Ishikawa (cell line): Measurements from ENCODE around the gene MPLKIP.

Experiments
- EP300 ChIP-seq: IDR thresholded peaks from 2 replicates; pipeline ENCODE4 v1.6.1; 2012; ENCODE audit warnings: borderline replicate concordance
- FOXM1 ChIP-seq: IDR thresholded peaks from 2 replicates; pipeline ENCODE4 v1.6.1; 2012; ENCODE audit warnings: low read depth, borderline replicate concordance
- RAD21 ChIP-seq: IDR thresholded peaks from 2 replicates; pipeline ENCODE4 v1.6.1; 2012; ENCODE audit warnings: low read depth
- TAF1 ChIP-seq: IDR thresholded peaks from 2 replicates; pipeline ENCODE4 v1.6.1; 2012; ENCODE audit warnings: low read depth, mild to moderate bottlenecking
- TCF12 ChIP-seq: IDR thresholded peaks from 2 replicates; pipeline ENCODE4 v1.6.1; 2012; ENCODE audit warnings: low read depth
- TEAD4 ChIP-seq: IDR thresholded peaks from 2 replicates; pipeline ENCODE4 v1.6.1; 2012
- YY1 ChIP-seq: IDR thresholded peaks from 2 replicates; pipeline ENCODE4 v1.6.1; 2012; ENCODE audit warnings: low read depth
- ZBTB7A ChIP-seq: IDR thresholded peaks from 2 replicates; pipeline ENCODE4 v1.6.1; 2012; ENCODE audit warnings: low read depth
- TF ChIP-seq, protein P1 (sequence below): IDR thresholded peaks from 2 replicates; pipeline ENCODE4 v1.6.1; 2012
- TF ChIP-seq, protein P2 (sequence below): IDR thresholded peaks from 2 replicates; pipeline ENCODE4 v1.6.1; 2012

GRCh38 chr7:40097728-40098127 is 36.7 kb downstream of the MPLKIP start:
- TF ChIP-seq RAD21 (no peak), TEAD4 (no peak), EP300 (no peak), FOXM1 (no peak), ZBTB7A (no peak), YY1 (no peak), TCF12 (no peak), TAF1 (no peak)
- TF ChIP-seq, protein P1, sequence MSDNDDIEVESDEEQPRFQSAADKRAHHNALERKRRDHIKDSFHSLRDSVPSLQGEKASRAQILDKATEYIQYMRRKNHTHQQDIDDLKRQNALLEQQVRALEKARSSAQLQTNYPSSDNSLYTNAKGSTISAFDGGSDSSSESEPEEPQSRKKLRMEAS: no peak
- TF ChIP-seq, protein P2, sequence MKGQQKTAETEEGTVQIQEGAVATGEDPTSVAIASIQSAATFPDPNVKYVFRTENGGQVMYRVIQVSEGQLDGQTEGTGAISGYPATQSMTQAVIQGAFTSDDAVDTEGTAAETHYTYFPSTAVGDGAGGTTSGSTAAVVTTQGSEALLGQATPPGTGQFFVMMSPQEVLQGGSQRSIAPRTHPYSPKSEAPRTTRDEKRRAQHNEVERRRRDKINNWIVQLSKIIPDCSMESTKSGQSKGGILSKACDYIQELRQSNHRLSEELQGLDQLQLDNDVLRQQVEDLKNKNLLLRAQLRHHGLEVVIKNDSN: no peak
